SU-DHL-6 (cell line): ENCODE data around the gene SETD4.

Source experiments
- H2AFZ ChIP-seq: fragments of 200-600 bp; sonication (generic); 2 replicates; pipeline ENCODE4 v1.6.1; 2014; ENCODE audit warnings: low read depth, mild to moderate bottlenecking, moderate library complexity, mixed read lengths, antibody characterized with exemption, low read length; ENCODE audit not compliant: severe bottlenecking
- H3F3A ChIP-seq: fragments of 200-600 bp; shearing (Covaris generic); 2 replicates; pipeline ENCODE4 v1.6.0; 2016; ENCODE audit warnings: antibody characterized with exemption, mild to moderate bottlenecking; ENCODE audit not compliant: insufficient read depth
- H3K27ac ChIP-seq: fragments of 200-600 bp; sonication (generic); 2 replicates; pipeline ENCODE4 v1.5.1; 2016; ENCODE audit warnings: low read depth, mild to moderate bottlenecking, low read length, moderate library complexity, mixed read lengths
- H3K27me3 ChIP-seq: fragments of 200-600 bp; sonication (generic), shearing (Covaris generic); 2 replicates; pipeline ENCODE4 v1.6.0; 2014; ENCODE audit warnings: mild to moderate bottlenecking, low read length
- H3K36me3 ChIP-seq: fragments of 200-600 bp; sonication (generic); 2 replicates; pipeline ENCODE4 v1.6.1; 2014; ENCODE audit warnings: mild to moderate bottlenecking, low read length, mixed read lengths
- H3K4me2 ChIP-seq: fragments of 300-600, 200-600 bp; shearing (Covaris generic), sonication (generic); 2 replicates; pipeline ENCODE4 v1.6.0; 2014; ENCODE audit warnings: low read length, low read depth, mild to moderate bottlenecking; ENCODE audit not compliant: poor library complexity, severe bottlenecking
- H3K4me3 ChIP-seq: fragments of 200-600 bp; sonication (generic); 2 replicates; pipeline ENCODE4 v1.5.1; 2014; ENCODE audit warnings: antibody characterized with exemption, low read length, mild to moderate bottlenecking, mixed read lengths; ENCODE audit not compliant: insufficient read depth, poor library complexity, severe bottlenecking
- H3K79me2 ChIP-seq: fragments of 200-600 bp; sonication (generic); 2 replicates; pipeline ENCODE4 v1.6.1; 2014; ENCODE audit warnings: mild to moderate bottlenecking, low read length, moderate library complexity; ENCODE audit not compliant: insufficient read depth
- H3K9ac ChIP-seq: fragments of 200-600 bp; sonication (generic); 2 replicates; pipeline ENCODE4 v1.7.0; 2014; ENCODE audit warnings: mild to moderate bottlenecking, low read length
- H3K9me2 ChIP-seq: fragments of 200-600 bp; sonication (generic); replicated peaks from 2 replicates; pipeline ENCODE4 v1.6.1; 2014; ENCODE audit warnings: low read length; ENCODE audit not compliant: insufficient read depth
- H3K9me3 ChIP-seq: fragments of 200-600 bp; sonication (generic); 2 replicates; pipeline ENCODE4 v1.6.1; 2014; ENCODE audit warnings: low read length, mixed read lengths; ENCODE audit not compliant: insufficient read depth
- H4K20me1 ChIP-seq: fragments of 200-600 bp; sonication (generic); 2 replicates; pipeline ENCODE4 v1.6.1; 2014; ENCODE audit warnings: low read depth, mild to moderate bottlenecking, antibody characterized with exemption, low read length, moderate library complexity, mixed read lengths
- EZH2phosphoT487 ChIP-seq: fragments of 200-600 bp; sonication (generic), shearing (Covaris generic); conservative IDR thresholded peaks from 2 replicates; pipeline ENCODE4 v1.6.1; 2018; ENCODE audit warnings: mild to moderate bottlenecking, antibody characterized with exemption, low read length, moderate library complexity, mixed read lengths
- TF ChIP-seq, protein P1 (sequence below): fragments of 200-600 bp; sonication (generic); IDR thresholded peaks from one replicate; pipeline ENCODE4 v1.5.1; 2017; ENCODE audit warnings: antibody characterized with exemption, mild to moderate bottlenecking, low read length, moderate library complexity; ENCODE audit not compliant: insufficient read depth, poor library complexity, severe bottlenecking

Gene SETD4

DNA sequence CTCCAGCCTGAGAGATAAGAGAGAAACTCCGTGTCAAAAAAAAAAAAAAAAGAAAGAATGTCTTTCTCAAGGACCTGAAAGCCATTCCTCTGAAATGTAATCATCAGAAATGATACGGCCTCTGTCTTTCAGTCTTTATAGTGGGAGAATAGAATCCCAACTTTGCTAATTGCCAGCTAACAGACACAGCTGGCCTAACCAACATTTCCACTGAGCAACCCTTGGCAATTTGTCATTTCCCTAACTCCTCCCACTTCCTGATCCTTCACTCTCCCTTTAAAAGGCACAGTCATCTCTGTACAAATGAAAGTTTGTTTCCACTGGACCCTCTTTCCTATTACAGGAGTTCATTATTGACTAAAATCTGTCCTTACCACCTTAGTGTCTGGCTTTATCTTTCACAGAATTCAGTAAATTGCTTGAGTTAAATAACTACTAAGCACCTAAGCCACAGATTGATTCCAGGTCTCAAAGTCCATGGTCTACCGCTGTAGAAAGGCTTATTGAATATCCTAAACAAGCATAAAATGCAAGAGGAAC, 5.2 kb upstream of the SETD4 start:
- Histone ChIP-seq H3K79me2 (no peaks in the 10 kb centered on the region), H4K20me1 (no peaks in the 10 kb centered on the region), H3F3A (no peaks in the 10 kb centered on the region), H2AFZ (no peak overlapping the region), H3K4me2 (no peak overlapping the region), H3K4me3 (no peak overlapping the region), H3K27ac (no peak overlapping the region), H3K9me3 (peaks cover 11% of the 10 kb centered on the region), H3K9ac (no peak overlapping the region), H3K27me3 (no peaks in the 10 kb centered on the region), H3K9me2 (no peaks in the 10 kb centered on the region), H3K36me3 (peaks cover 7% of the 10 kb centered on the region; the same call in 1 of the 2 replicates)
- TF ChIP-seq, protein P1, sequence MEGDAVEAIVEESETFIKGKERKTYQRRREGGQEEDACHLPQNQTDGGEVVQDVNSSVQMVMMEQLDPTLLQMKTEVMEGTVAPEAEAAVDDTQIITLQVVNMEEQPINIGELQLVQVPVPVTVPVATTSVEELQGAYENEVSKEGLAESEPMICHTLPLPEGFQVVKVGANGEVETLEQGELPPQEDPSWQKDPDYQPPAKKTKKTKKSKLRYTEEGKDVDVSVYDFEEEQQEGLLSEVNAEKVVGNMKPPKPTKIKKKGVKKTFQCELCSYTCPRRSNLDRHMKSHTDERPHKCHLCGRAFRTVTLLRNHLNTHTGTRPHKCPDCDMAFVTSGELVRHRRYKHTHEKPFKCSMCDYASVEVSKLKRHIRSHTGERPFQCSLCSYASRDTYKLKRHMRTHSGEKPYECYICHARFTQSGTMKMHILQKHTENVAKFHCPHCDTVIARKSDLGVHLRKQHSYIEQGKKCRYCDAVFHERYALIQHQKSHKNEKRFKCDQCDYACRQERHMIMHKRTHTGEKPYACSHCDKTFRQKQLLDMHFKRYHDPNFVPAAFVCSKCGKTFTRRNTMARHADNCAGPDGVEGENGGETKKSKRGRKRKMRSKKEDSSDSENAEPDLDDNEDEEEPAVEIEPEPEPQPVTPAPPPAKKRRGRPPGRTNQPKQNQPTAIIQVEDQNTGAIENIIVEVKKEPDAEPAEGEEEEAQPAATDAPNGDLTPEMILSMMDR, result no peak
- TF ChIP-seq EZH2phosphoT487, result no peak

DNA sequence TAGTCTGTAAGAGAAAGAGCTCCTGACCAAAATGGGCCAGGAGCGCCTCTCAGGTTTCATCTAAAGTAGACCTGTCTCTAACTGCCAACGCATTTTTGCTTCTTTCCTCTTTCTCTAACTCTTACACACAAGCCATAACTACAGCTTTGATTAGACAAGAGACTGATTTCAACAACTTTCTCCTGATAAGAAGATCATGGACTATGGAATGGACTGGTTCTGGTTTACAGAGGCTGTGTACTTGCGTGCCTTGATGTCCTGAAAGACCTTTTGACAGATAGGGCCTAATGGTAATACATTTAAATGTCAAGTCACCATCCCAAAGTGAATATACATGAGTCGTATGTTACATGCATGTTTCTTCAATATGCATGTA, 3.7 kb upstream of the SETD4 start:
- Histone ChIP-seq H4K20me1 (no peaks in the 10 kb centered on the region), H3K9ac (no peak overlapping the region), H3K27ac (no peak overlapping the region), H2AFZ (no peak overlapping the region), H3F3A (no peaks in the 10 kb centered on the region), H3K9me3 (peaks cover 4% of the 10 kb centered on the region), H3K9me2 (no peaks in the 10 kb centered on the region), H3K36me3 (peaks cover 3% of the 10 kb centered on the region; the same call in 1 of the 2 replicates), H3K79me2 (peaks cover 5% of the 10 kb centered on the region; the same call in 1 of the 2 replicates), H3K27me3 (no peaks in the 10 kb centered on the region), H3K4me3 (no peak overlapping the region), H3K4me2 (no peak overlapping the region)
- TF ChIP-seq, protein P1, result no peak
- no peak for TF ChIP-seq EZH2phosphoT487

DNA sequence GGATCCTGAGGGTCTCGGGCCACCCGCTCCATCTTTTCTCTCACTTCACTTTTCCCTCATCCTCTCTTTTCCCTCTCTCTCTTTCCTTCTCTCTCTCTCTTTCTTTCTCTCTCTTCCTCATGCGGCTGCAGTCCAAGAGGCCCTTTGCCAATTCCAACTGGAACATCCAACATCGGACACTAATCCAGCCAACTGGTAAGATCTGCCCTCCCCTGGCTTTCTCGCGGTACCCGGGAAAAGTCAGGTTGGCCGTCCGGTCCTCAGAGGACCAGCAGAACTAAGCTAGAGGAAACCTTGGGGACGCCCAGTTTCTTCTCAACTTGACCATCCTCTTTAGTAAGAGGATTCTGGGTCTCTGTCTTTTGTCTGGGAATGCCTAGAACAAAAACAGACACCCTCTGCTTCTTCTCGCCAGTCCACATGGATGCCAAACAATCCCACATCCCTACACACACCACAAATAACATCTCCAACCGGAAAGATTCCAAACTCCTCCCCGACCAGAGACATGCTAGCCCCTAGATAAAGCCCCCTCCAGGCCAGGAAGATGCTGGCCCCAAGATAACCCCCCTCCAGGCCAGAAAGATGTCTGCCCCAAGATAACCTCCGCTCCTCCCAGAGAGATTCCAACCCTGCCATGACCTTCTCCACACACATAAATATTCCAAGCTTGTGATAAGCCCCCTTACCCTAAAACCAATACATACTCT, 3.2 kb upstream of the SETD4 start:
- no peak overlapping the region for H3K4me3 ChIP-seq
- H3F3A ChIP-seq, result no peaks in the 10 kb centered on the region
- no peaks in the 10 kb centered on the region for H4K20me1 ChIP-seq
- no peak for TF ChIP-seq EZH2phosphoT487
- TF ChIP-seq, protein P1, result no peak
- peaks cover 5% of the 10 kb centered on the region; the same call in 1 of the 2 replicates for H3K79me2 ChIP-seq
- no peak overlapping the region for H2AFZ ChIP-seq
- no peak overlapping the region for H3K27ac ChIP-seq
- H3K4me2 ChIP-seq, result no peak overlapping the region
- no peaks in the 10 kb centered on the region for H3K9me2 ChIP-seq
- no peaks in the 10 kb centered on the region for H3K9me3 ChIP-seq
- no peak overlapping the region for H3K9ac ChIP-seq
- H3K36me3 ChIP-seq, result no peaks in the 10 kb centered on the region
- H3K27me3 ChIP-seq, result no peaks in the 10 kb centered on the region
